ENCODE measurements around the gene CAMK2A. TPM values are rescaled to one million over a fixed set of nuclear protein-coding genes. Genes with fewer than 3 reads are reported as not detected.
A peak's percentile ranks its signal among the peaks of the same experiment; 100 is the strongest.

Gene CAMK2A
- total and polyA plus RNA-seq, 2 of the 4 experiments (the other 2 are of a cell fraction): 0.18 to 0.19 TPM

DNA sequence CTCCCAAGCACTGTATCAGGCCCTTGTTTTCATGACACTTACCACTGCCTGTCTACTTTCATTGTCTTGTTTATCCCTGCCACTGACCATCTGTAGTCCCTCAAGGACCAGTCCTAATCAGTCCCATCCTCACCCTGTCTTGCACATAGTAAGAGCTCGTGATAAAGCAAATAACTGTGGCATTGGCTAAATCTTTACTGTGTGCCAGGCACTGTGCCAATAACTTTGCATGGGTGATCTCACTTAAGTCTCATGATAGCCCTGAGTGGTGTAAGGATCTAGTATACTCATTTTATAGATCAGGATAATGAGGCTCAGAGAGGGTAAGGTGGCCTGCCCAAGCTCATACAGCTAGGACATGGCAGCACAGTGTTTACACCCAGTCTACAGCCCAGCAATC lies 117.4 kb downstream of the CAMK2A start:
- H3K36me3 ChIP-seq (ENCODE audit: control insufficient read depth, insufficient read depth, low read length): no peaks in the 10 kb centered on the region
- H3K14ac ChIP-seq (replicated peaks; ENCODE audit: low read depth, low read length): no peak overlapping the region
- no peak overlapping the region for H3K56ac ChIP-seq (ENCODE audit: extremely low read depth, insufficient read depth, low read length)
- in situ Hi-C loops (cut with MboI; ENCODE audit: low sequenced_read_pairs): loop anchor here (5.0 kb wide), 1 partner anchor 35 kb away; no protein-coding TSS in a partner anchor
- no peak overlapping the region for H3K4me2 ChIP-seq (ENCODE audit: low read depth, low read length)
- H3K9me3 ChIP-seq (ENCODE audit: control insufficient read depth, insufficient read depth, low read length): no peaks in the 10 kb centered on the region
- no peak overlapping the region for H4K8ac ChIP-seq (ENCODE audit: low read depth in 2 of 2, low read length in 2 of 2)
- peaks cover 8% of the 10 kb centered on the region for H3K4me1 ChIP-seq (ENCODE audit: control insufficient read depth, insufficient read depth, low read length)
- no peak overlapping the region for H3K9ac ChIP-seq (ENCODE audit: low read depth, low read length)
- H4K5ac ChIP-seq (ENCODE audit: low read depth, low read length): no peak overlapping the region
- CTCF ChIA-PET: interaction anchor here (0.5 kb wide), 1 partner anchor 420 kb away, joined by 3 read pairs; no protein-coding TSS in a partner anchor
- H2AK9ac ChIP-seq (replicated peaks; ENCODE audit: low read depth, low read length, poor library complexity): no peak overlapping the region
- intact Hi-C loops (cut with micrococcal nuclease): no loop called here
- ATAC-seq (ENCODE audit: low read depth) (peak; percentile 6; the same call in 1 of the 2 replicates), DNase-seq (peak; percentile 78)
- no peak overlapping the region for H3K27ac ChIP-seq (ENCODE audit: insufficient read depth, low read length)
- no peak overlapping the region for H3K4ac ChIP-seq (ENCODE audit: low read depth, low read length)
- H2AK5ac ChIP-seq (ENCODE audit: low read depth, low read length): 0 out of 2 replicates have a peak overlapping the region, but pooled peaks have one; percentile 53
- no TSS peak for BruUV-seq (replicated peaks)
- POLR2A ChIA-PET (ENCODE audit: unreplicated experiment): no interaction called here
- no peak overlapping the region for H2BK5ac ChIP-seq (ENCODE audit: low read depth, low read length, poor library complexity, severe bottlenecking)
- TF ChIP-seq, protein P1, sequence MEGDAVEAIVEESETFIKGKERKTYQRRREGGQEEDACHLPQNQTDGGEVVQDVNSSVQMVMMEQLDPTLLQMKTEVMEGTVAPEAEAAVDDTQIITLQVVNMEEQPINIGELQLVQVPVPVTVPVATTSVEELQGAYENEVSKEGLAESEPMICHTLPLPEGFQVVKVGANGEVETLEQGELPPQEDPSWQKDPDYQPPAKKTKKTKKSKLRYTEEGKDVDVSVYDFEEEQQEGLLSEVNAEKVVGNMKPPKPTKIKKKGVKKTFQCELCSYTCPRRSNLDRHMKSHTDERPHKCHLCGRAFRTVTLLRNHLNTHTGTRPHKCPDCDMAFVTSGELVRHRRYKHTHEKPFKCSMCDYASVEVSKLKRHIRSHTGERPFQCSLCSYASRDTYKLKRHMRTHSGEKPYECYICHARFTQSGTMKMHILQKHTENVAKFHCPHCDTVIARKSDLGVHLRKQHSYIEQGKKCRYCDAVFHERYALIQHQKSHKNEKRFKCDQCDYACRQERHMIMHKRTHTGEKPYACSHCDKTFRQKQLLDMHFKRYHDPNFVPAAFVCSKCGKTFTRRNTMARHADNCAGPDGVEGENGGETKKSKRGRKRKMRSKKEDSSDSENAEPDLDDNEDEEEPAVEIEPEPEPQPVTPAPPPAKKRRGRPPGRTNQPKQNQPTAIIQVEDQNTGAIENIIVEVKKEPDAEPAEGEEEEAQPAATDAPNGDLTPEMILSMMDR (conservative IDR thresholded peaks at IDR 0.05; ENCODE audit: low read depth, low read length): no peak
- TF ChIP-seq NFE2L2 (IDR thresholded peaks at IDR 0.05; ENCODE audit: low read depth, low read length) (no peak), SMC3 (IDR thresholded peaks at IDR 0.05; ENCODE audit: low read depth, low read length) (no peak), MAFK (IDR thresholded peaks at IDR 0.05; ENCODE audit: low read depth, low read length) (no peak), MXI1 (IDR thresholded peaks at IDR 0.05; ENCODE audit: borderline replicate concordance, low read depth, low read length) (no peak), FOS (IDR thresholded peaks at IDR 0.05; ENCODE audit: low read depth, low read length) (no peak), RCOR1 (IDR thresholded peaks at IDR 0.05; ENCODE audit: insufficient replicate concordance, low read length) (no peak), BHLHE40 (IDR thresholded peaks at IDR 0.05; ENCODE audit: low read depth, low read length) (no peak), CHD1 (IDR thresholded peaks at IDR 0.05; ENCODE audit: low read depth, low read length) (no peak)
- TF ChIP-seq, protein P2, sequence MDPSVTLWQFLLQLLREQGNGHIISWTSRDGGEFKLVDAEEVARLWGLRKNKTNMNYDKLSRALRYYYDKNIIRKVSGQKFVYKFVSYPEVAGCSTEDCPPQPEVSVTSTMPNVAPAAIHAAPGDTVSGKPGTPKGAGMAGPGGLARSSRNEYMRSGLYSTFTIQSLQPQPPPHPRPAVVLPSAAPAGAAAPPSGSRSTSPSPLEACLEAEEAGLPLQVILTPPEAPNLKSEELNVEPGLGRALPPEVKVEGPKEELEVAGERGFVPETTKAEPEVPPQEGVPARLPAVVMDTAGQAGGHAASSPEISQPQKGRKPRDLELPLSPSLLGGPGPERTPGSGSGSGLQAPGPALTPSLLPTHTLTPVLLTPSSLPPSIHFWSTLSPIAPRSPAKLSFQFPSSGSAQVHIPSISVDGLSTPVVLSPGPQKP (IDR thresholded peaks at IDR 0.05; ENCODE audit: borderline replicate concordance, low read depth, low read length): no peak
- TF ChIP-seq, protein P3, sequence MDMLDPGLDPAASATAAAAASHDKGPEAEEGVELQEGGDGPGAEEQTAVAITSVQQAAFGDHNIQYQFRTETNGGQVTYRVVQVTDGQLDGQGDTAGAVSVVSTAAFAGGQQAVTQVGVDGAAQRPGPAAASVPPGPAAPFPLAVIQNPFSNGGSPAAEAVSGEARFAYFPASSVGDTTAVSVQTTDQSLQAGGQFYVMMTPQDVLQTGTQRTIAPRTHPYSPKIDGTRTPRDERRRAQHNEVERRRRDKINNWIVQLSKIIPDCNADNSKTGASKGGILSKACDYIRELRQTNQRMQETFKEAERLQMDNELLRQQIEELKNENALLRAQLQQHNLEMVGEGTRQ (IDR thresholded peaks at IDR 0.05; ENCODE audit: low read depth, low read length): no peak
- no peak overlapping the region for H3K18ac ChIP-seq (ENCODE audit: low read depth, low read length)
- no peaks in the 10 kb centered on the region for H4K20me1 ChIP-seq (ENCODE audit: insufficient read depth, low read length)
- H3K23ac ChIP-seq (ENCODE audit: low read depth, low read length): no peak overlapping the region
- H3K4me3 ChIP-seq (ENCODE audit: insufficient read depth, low read depth, low read length): no peak overlapping the region
- H3K9me1 ChIP-seq (ENCODE audit: insufficient read depth, low read length): peaks cover 12% of the 10 kb centered on the region
- H2BK15ac ChIP-seq (ENCODE audit: low read depth, low read length): no peak overlapping the region; the same call in 2 of the 3 replicates
- H3K79me1 ChIP-seq (ENCODE audit: low read depth in 1 of 2, low read length in 2 of 2): no peaks in the 10 kb centered on the region
- H2BK120ac ChIP-seq (ENCODE audit: low read depth, low read length): no peak overlapping the region
- no peak overlapping the region for H2AFZ ChIP-seq (replicated peaks; ENCODE audit: low read length, poor library complexity)
- 0 out of 2 replicates have a peak overlapping the region, but pooled peaks have one; percentile 10 for H4K91ac ChIP-seq (ENCODE audit: insufficient read depth, low read depth, low read length)
- no peak overlapping the region for H2BK20ac ChIP-seq (ENCODE audit: low read depth, low read length)
- dilution Hi-C loops (cut with HindIII; ENCODE audit: low sequenced_read_pairs, unreplicated experiment): no loop called here
- no CpG with 5 or more reads among the region's 1 CpG for WGBS, 2 experiments (ENCODE audit: extremely low coverage in 2 of 2, insufficient read length in 1 of 2)
- H3K27me3 ChIP-seq (ENCODE audit: control insufficient read depth, insufficient read depth, low read length): peaks cover 26% of the 10 kb centered on the region

Measured in IMR-90 (cell line).